Measurements from ENCODE around the gene LRRFIP2.

DNA sequence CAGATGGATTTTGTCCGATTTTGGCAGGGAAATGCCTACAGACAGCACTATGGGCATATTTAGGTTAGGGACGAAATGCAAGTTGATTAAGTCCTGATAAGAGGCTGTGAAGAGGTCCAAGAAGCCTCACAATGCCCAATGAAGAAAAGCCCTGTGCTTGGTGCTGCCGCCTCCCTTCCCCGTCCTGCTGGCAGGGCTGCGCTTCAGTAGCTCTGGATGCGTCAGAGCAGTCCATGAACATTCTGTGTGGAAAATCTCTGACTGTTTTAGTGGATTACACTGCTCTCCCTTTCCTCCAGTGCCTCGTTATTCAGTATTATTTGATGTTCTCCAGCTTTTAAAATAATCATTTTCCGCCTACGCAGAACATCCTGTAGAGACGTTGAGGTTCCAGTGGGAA is 141.4 kb downstream of the LRRFIP2 start:
- no peak for TF ChIP-seq ZNF274 (IDR thresholded peaks at IDR 0.05; ENCODE audit: low read depth, low read length)
- TF ChIP-seq YY1 (IDR thresholded peaks at IDR 0.05; ENCODE audit: insufficient read depth, insufficient read length), result no peak

All from NT2/D1 (cell line).